Measurements from ENCODE around the gene EPS8L3. TPM values are rescaled to one million over a fixed set of nuclear protein-coding genes. Genes with fewer than 3 reads are reported as not detected.

Gene EPS8L3
- total and polyA plus RNA-seq, 2 of the 8 experiments (the other 6 are each of a cell fraction or from before 2014, with no cell fraction given), result not detected

- Histone ChIP-seq H3K79me2 (ENCODE audit: control insufficient read depth in 1 of 2, insufficient read depth in 2 of 2, low read length in 2 of 2) (no peaks in the 10 kb centered on the region), H2AK5ac (ENCODE audit: low read depth, low read length) (no peak overlapping the region), H3K18ac (ENCODE audit: extremely low read depth, low read length) (no peak overlapping the region; the same call in 1 of the 2 replicates), H3K23ac (ENCODE audit: insufficient read length) (no peak overlapping the region), H3K4me2 (ENCODE audit: insufficient read depth in 1 of 2, low read depth in 2 of 2, low read length in 2 of 2) (no peak overlapping the region), H2BK120ac (replicated peaks; ENCODE audit: low read depth, low read length) (no peak overlapping the region), H4K5ac (ENCODE audit: insufficient read length, low read depth, low read length) (no peak overlapping the region), H3K27ac (ENCODE audit: low read depth, low read length) (no peak overlapping the region), H4K8ac (ENCODE audit: extremely low read depth, insufficient read depth, low read length) (no peak overlapping the region), H3K23me2 (ENCODE audit: low read depth, low read length) (peaks cover 3% of the 10 kb centered on the region; the same call in 1 of the 2 replicates), H3K56ac (replicated peaks; ENCODE audit: insufficient read length, low read depth, low read length) (no peak overlapping the region), H4K20me1 (replicated peaks in 1 of 2; ENCODE audit: control insufficient read depth in 1 of 2, insufficient read depth in 2 of 2, low read length in 2 of 2) (no peaks in the 10 kb centered on the region), H3K9ac (replicated peaks in 1 of 4; ENCODE audit: extremely low read depth in 1 of 4, low read depth in 3 of 4, low read length in 3 of 4) (no peak overlapping the region), H2AFZ (ENCODE audit: low read length) (no peak overlapping the region), H3K4me3 (ENCODE audit: extremely low read depth in 1 of 4, insufficient read depth in 2 of 4, low read depth in 3 of 4, low read length in 4 of 4) (no peak overlapping the region), H3K79me1 (ENCODE audit: low read depth, low read length) (no peaks in the 10 kb centered on the region), H2BK15ac (ENCODE audit: low read length) (no peak overlapping the region), H3K9me3 (ENCODE audit: insufficient read depth in 2 of 2, low read depth in 1 of 2, low read length in 1 of 2) (no peaks in the 10 kb centered on the region), H3K27me3 (replicated peaks in 1 of 4; ENCODE audit: control insufficient read depth in 3 of 4, extremely low read depth in 1 of 4, insufficient read depth in 3 of 4, low read length in 3 of 4) (no peaks in the 10 kb centered on the region), H3K4ac (replicated peaks; ENCODE audit: insufficient read length, low read depth, low read length) (no peak overlapping the region), H2BK12ac (ENCODE audit: low read depth, low read length) (no peak overlapping the region), H3K36me3 (ENCODE audit: control insufficient read depth in 2 of 4, insufficient read depth in 4 of 4, low read length in 3 of 4) (no peaks in the 10 kb centered on the region), H2BK20ac (ENCODE audit: low read length) (no peak overlapping the region), H3K14ac (ENCODE audit: insufficient read length) (no peak overlapping the region), H2BK5ac (ENCODE audit: low read depth, low read length) (no peak overlapping the region), H4K91ac (replicated peaks; ENCODE audit: insufficient read length, low read length) (no peak overlapping the region), H3K4me1 (replicated peaks in 1 of 4; ENCODE audit: control insufficient read depth in 3 of 4, insufficient read depth in 4 of 4, low read length in 3 of 4) (no peaks in the 10 kb centered on the region)
- no peak for DNase-seq (ENCODE audit: low read depth in 1 of 2, low spot score in 2 of 2)
- CTCF ChIA-PET (ENCODE audit: partially characterized antibody), result interaction anchor here (1.0 to 3.6 kb wide), 6 partner anchors 10 to 175 kb away, joined by 3 to 31 read pairs (median 4); no protein-coding TSS in a partner anchor
- TF ChIP-seq FOSL1 (IDR thresholded peaks at IDR 0.05; ENCODE audit: insufficient read depth, low read depth, low read length), result no peak
- TF ChIP-seq RFX5 (IDR thresholded peaks at IDR 0.05; ENCODE audit: borderline replicate concordance, low read depth, low read length), result no peak
- no peak for TF ChIP-seq CBX8 (IDR thresholded peaks at IDR 0.05; ENCODE audit: borderline replicate concordance, low read depth, low read length)
- WGBS, 2 experiments (ENCODE audit: extremely low coverage in 1 of 2, insufficient coverage in 1 of 2, insufficient read length in 1 of 2, insufficient replicate concordance in 2 of 2, low coverage in 1 of 2, low lambda C conversion rate in 2 of 2, missing lambda C conversion rate in 1 of 2), result 91% methylated on average over 3 of the region's 4 CpGs; no CpG with 5 or more reads in 1 of the 2 experiments
- FAIRE-seq, result no peak
- POLR2A ChIA-PET (ENCODE audit: partially characterized antibody), result no interaction called here
Observed at GRCh38 chr1:109804660-109805059, 40.9 kb upstream of the EPS8L3 start.

Data from H1 (cell line).